MCF 10A (cell line): ENCODE data around the gene ABCB9. TPM values are rescaled to one million over a fixed set of nuclear protein-coding genes. Genes with fewer than 3 reads are reported as not detected.

Source experiments
- BruUV-seq: library from RNA; stranded (reverse); fragments of 400-500 nt; replicated peaks from 2 replicates; lab custom pipeline; 2021; lab: Mats Ljungman, UMichigan
- CTCF ChIA-PET: fragments of 300-600 bp; sonication (Branson Sonifier 250); formaldehyde crosslinking; extraction: SDS; loops from one replicate; lab custom pipeline; 2021; ENCODE audit warnings: antibody characterized with exemption, inconsistent platforms; lab: Yijun Ruan, JAX
- POLR2A ChIA-PET: fragments of 300-600, 350-650 bp; sonication (Branson Sonifier 250); formaldehyde crosslinking; extraction: SDS; loops from one replicate; lab custom pipeline; 2020; ENCODE audit warnings: antibody characterized with exemption, inconsistent platforms; lab: Yijun Ruan, JAX
- DNase-seq: peaks from one replicate; pipeline ENCODE4 v3.0.0-alpha.2; 2018; ENCODE audit not compliant: unreplicated experiment
- H3K27ac Mint-ChIP-seq: one replicate; pipeline ENCODE4 v1.8.0; 2022; ENCODE audit warnings: mild to moderate bottlenecking, low read depth, mixed read lengths; ENCODE audit not compliant: unreplicated experiment
- H3K27me3 Mint-ChIP-seq: one replicate; pipeline ENCODE4 v1.8.0; 2022; ENCODE audit warnings: mixed read lengths; ENCODE audit not compliant: insufficient read depth, unreplicated experiment
- H3K36me3 Mint-ChIP-seq: one replicate; pipeline ENCODE4 v1.8.0; 2022; ENCODE audit warnings: mild to moderate bottlenecking, moderate library complexity, mixed read lengths; ENCODE audit not compliant: insufficient read depth, unreplicated experiment
- H3K4me1 Mint-ChIP-seq: one replicate; pipeline ENCODE4 v1.8.0; 2022; ENCODE audit warnings: mixed read lengths; ENCODE audit not compliant: insufficient read depth, unreplicated experiment
- H3K4me3 Mint-ChIP-seq: one replicate; pipeline ENCODE4 v1.8.0; 2022; ENCODE audit warnings: mild to moderate bottlenecking, moderate library complexity, mixed read lengths; ENCODE audit not compliant: unreplicated experiment
- H3K9me3 Mint-ChIP-seq: one replicate; pipeline ENCODE4 v1.8.0; 2022; ENCODE audit warnings: mixed read lengths; ENCODE audit not compliant: unreplicated experiment
- CTCF ChIP-seq: fragments of 200-600 bp; IDR thresholded peaks from one replicate; pipeline ENCODE4 v1.8.0; 2022; ENCODE audit warnings: antibody characterized with exemption, mild to moderate bottlenecking; ENCODE audit not compliant: unreplicated experiment
- intact Hi-C: fragments of 100-400 bp; cut with micrococcal nuclease; formaldehyde crosslinking; loops from 2 replicates; pipeline ENCODE4 v1.14.1; 2022
- total RNA-seq: library from RNA; stranded (reverse); gene quantifications from 2 replicates; pipeline ENCODE4 v1.2.3, GENCODE V29; 2022

ABCB9 gene
- total RNA-seq, 1 experiment from 2014 or later, result 1.6 TPM

- H3K4me3 Mint-ChIP-seq, result peak overlapping the region; percentile 85
- intact Hi-C loops, result no loop called here
- DNase-seq, result no peak
- no peaks in the 10 kb centered on the region for H3K9me3 Mint-ChIP-seq
- no peak for TF ChIP-seq CTCF
- BruUV-seq, result no TSS peak
- H3K4me1 Mint-ChIP-seq, result peaks cover 10% of the 10 kb centered on the region
- peaks cover 35% of the 10 kb centered on the region for H3K36me3 Mint-ChIP-seq
- POLR2A ChIA-PET, result interaction anchor here (0.7 to 1.6 kb wide), 11 partner anchors 11 to 259 kb away, joined by 3 to 15 read pairs (median 3); partner anchors contain the start of genes ABCB9, MPHOSPH9, MTRFR and PITPNM2
- H3K27me3 Mint-ChIP-seq, result no peaks in the 10 kb centered on the region
- CTCF ChIA-PET, result interaction anchor here (0.6 to 1.8 kb wide), 5 partner anchors 11 to 506 kb away, joined by 3 to 6 read pairs (median 3); no protein-coding TSS in a partner anchor
- H3K27ac Mint-ChIP-seq, result no peak overlapping the region
Measured at GRCh38 chr12:122979001-122979907, 13.0 kb upstream of the ABCB9 start.

GRCh38 chr12:122978507-122978955 is 12.3 kb upstream of the ABCB9 start:
- no TSS peak for BruUV-seq
- peaks cover 36% of the 10 kb centered on the region for H3K36me3 Mint-ChIP-seq
- no peak overlapping the region for H3K27ac Mint-ChIP-seq
- no peak for DNase-seq
- intact Hi-C loops, result no loop called here
- POLR2A ChIA-PET, result interaction anchor here (0.7 to 1.2 kb wide), 3 partner anchors 17 to 185 kb away, joined by 3 read pairs; no protein-coding TSS in a partner anchor
- H3K27me3 Mint-ChIP-seq, result no peaks in the 10 kb centered on the region
- H3K4me3 Mint-ChIP-seq, result no peak overlapping the region
- H3K4me1 Mint-ChIP-seq, result peaks cover 10% of the 10 kb centered on the region
- H3K9me3 Mint-ChIP-seq, result no peaks in the 10 kb centered on the region
- TF ChIP-seq CTCF, result no peak
- CTCF ChIA-PET, result interaction anchor here (0.7 to 1.8 kb wide), 3 partner anchors 10 to 259 kb away, joined by 3 to 6 read pairs (median 3); no protein-coding TSS in a partner anchor

- CTCF ChIA-PET, result interaction anchor here (0.7 kb wide), 1 partner anchor 48 kb away, joined by 3 read pairs; no protein-coding TSS in a partner anchor
- no TSS peak for BruUV-seq
Measured at GRCh38 chr12:122977655-122978392, 11.6 kb upstream of the ABCB9 start.

More at GRCh38 chr12:122977655-122978392, 11.6 kb upstream of the ABCB9 start:
- Mint-ChIP-seq H3K36me3 (peaks cover 31% of the 10 kb centered on the region), H3K4me3 (no peak overlapping the region), H3K27me3 (no peaks in the 10 kb centered on the region), H3K27ac (no peak overlapping the region), H3K9me3 (no peaks in the 10 kb centered on the region), H3K4me1 (peaks cover 5% of the 10 kb centered on the region)
- intact Hi-C loops, result no loop called here
- DNase-seq, result no peak
- TF ChIP-seq CTCF, result no peak
- POLR2A ChIA-PET, result interaction anchor here (0.7 kb wide), 1 partner anchor 10 kb away, joined by 3 read pairs; no protein-coding TSS in a partner anchor
